Activated naive CD8-positive, alpha-beta T cell treated with anti-CD3 and anti-CD28 coated beads, Interleukin-2, amount 50 U/mL, for 24 hours (primary cell): ENCODE data around the gene MAT1A.
A peak's percentile ranks its signal among the peaks of the same experiment; 100 is the strongest.
"Not testable (repeated sequence)": the region's sequence is repeated elsewhere in the genome, so short reads cannot be mapped to it uniquely, and the experiment has no call there.

Experiments used
- ATAC-seq: fragments of 150-1000 bp; cut with Tn5 transposase; one replicate; pipeline ENCODE4 v1.10.0; 2021
- DNase-seq: peaks from one replicate; pipeline ENCODE4 v3.0.0; 2021
- H3K27ac Mint-ChIP-seq: one replicate; pipeline ENCODE4 v1.8.0; 2021; ENCODE audit warnings: mild to moderate bottlenecking, mixed read lengths
- H3K27me3 Mint-ChIP-seq: one replicate; pipeline ENCODE4 v1.8.0; 2021; ENCODE audit warnings: mixed read lengths
- H3K36me3 Mint-ChIP-seq: one replicate; pipeline ENCODE4 v1.8.0; 2021; ENCODE audit warnings: low read depth, mixed read lengths
- H3K4me1 Mint-ChIP-seq: one replicate; pipeline ENCODE4 v1.8.0; 2021; ENCODE audit warnings: mixed read lengths
- H3K4me3 Mint-ChIP-seq: one replicate; pipeline ENCODE4 v1.8.0; 2021; ENCODE audit warnings: mild to moderate bottlenecking, moderate library complexity, mixed read lengths
- H3K9me3 Mint-ChIP-seq: one replicate; pipeline ENCODE4 v1.8.0; 2021; ENCODE audit warnings: mixed read lengths

Gene MAT1A

GRCh38 chr10:80244371-80244770 is 45.1 kb downstream of the MAT1A start:
- not testable (repeated sequence) for H3K4me3 Mint-ChIP-seq, H3K27ac Mint-ChIP-seq, ATAC-seq, H3K9me3 Mint-ChIP-seq, H3K27me3 Mint-ChIP-seq, DNase-seq, H3K4me1 Mint-ChIP-seq, H3K36me3 Mint-ChIP-seq

GRCh38 chr10:80242341-80242740 is 47.1 kb downstream of the MAT1A start:
- not testable (repeated sequence) for H3K4me1 Mint-ChIP-seq, H3K9me3 Mint-ChIP-seq, H3K27me3 Mint-ChIP-seq, DNase-seq, H3K27ac Mint-ChIP-seq, ATAC-seq, H3K36me3 Mint-ChIP-seq, H3K4me3 Mint-ChIP-seq

GRCh38 chr10:80236457-80236856 is 53.0 kb downstream of the MAT1A start:
- DNase-seq, H3K36me3 Mint-ChIP-seq, H3K4me3 Mint-ChIP-seq, H3K4me1 Mint-ChIP-seq, H3K27ac Mint-ChIP-seq, H3K27me3 Mint-ChIP-seq, ATAC-seq, H3K9me3 Mint-ChIP-seq: not testable (repeated sequence)

- not testable (repeated sequence) for H3K27ac Mint-ChIP-seq
Observed at GRCh38 chr10:80234331-80235235, 54.9 kb downstream of the MAT1A start.

GRCh38 chr10:80233871-80234270 is 55.6 kb downstream of the MAT1A start:
- not testable (repeated sequence) for H3K4me3 Mint-ChIP-seq, H3K9me3 Mint-ChIP-seq, H3K36me3 Mint-ChIP-seq, H3K4me1 Mint-ChIP-seq, DNase-seq, H3K27me3 Mint-ChIP-seq, H3K27ac Mint-ChIP-seq, ATAC-seq

More at GRCh38 chr10:80234331-80235235, 54.9 kb downstream of the MAT1A start:
- ATAC-seq: peak; percentile 36
- H3K9me3 Mint-ChIP-seq, H3K36me3 Mint-ChIP-seq, H3K4me3 Mint-ChIP-seq, DNase-seq, H3K4me1 Mint-ChIP-seq, H3K27me3 Mint-ChIP-seq: not testable (repeated sequence)

- not testable (repeated sequence) for H3K4me3 Mint-ChIP-seq, H3K36me3 Mint-ChIP-seq, H3K4me1 Mint-ChIP-seq, H3K9me3 Mint-ChIP-seq, H3K27ac Mint-ChIP-seq, H3K27me3 Mint-ChIP-seq, ATAC-seq, DNase-seq
Observed at GRCh38 chr10:80226723-80227122, 62.7 kb downstream of the MAT1A start.

GRCh38 chr10:80223031-80223419 is 66.4 kb downstream of the MAT1A start:
- H3K27me3 Mint-ChIP-seq, H3K9me3 Mint-ChIP-seq, ATAC-seq, H3K4me3 Mint-ChIP-seq, DNase-seq, H3K27ac Mint-ChIP-seq, H3K4me1 Mint-ChIP-seq, H3K36me3 Mint-ChIP-seq: not testable (repeated sequence)
